Erythroblast (primary cell): ENCODE measurements around the gene SLC16A12.

ENCODE experiments used
- GATA1 ChIP-seq: IDR thresholded peaks from 2 replicates; pipeline ENCODE4 v1.6.1; 2011; ENCODE audit warnings: low read depth, mild to moderate bottlenecking, control low read depth, low read length, moderate library complexity
- POLR2A ChIP-seq: IDR thresholded peaks from 2 replicates; pipeline ENCODE4 v1.6.1; 2011; ENCODE audit warnings: mild to moderate bottlenecking, low read length

DNA sequence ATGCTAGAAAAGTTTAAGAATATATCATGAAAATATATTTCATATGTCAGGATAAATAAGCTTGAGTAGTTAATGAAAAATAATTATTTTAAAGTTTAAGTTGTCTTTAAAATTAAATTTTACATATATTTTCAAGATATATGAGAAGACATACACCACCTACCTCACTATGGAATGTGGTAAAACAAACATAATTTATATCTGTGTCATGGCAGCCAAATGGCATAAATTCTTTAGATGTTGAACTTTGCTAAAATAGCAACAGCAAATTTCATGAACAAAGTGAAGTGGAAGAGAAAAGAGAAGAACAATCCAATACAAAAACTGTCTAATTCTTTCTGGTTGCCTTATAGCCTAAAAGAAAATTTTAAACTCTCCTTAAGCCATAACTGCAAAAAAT lies 39.6 kb upstream of the SLC16A12 start:
- TF ChIP-seq POLR2A (no peak), GATA1 (no peak)
